Measurements from ENCODE around the gene VWA5B2. TPM values are rescaled to one million over a fixed set of nuclear protein-coding genes. Genes with fewer than 3 reads are reported as not detected.

The VWA5B2 gene
- total and polyA plus RNA-seq, 2 donors (not counting 1 experiment from before 2014, with no cell fraction given), result not detected

DNA sequence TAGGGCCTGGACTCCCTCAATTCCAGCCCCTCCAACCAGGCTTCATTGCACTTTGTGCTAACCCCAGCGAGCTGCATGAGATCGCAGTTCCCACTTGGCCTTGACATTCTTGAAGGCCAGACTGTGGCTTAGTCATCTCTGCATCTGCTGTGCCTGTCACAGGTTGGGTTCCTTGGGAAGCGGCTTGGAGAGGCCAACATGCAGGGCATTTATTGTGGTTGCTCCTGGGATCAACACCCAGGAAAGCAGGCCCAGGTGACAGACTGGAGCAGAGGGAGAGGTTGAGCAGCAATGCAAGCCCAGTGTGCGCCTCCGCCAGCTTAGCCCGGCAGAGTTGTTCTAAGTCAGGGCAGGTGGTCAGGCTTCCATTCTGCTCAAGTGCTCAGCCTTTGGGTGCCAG, 32.8 kb upstream of the VWA5B2 start:
- Histone ChIP-seq H3K4me3 (replicated peaks in 1 of 4; ENCODE audit: control extremely low read depth in 1 of 4, insufficient read depth in 1 of 4, low read depth in 3 of 4, low read length in 4 of 4) (no peak overlapping the region), H3K4me1 (ENCODE audit: control insufficient read depth, extremely low read depth, insufficient read depth, low read length) (no peaks in the 10 kb centered on the region), H3K9ac (ENCODE audit: insufficient read depth, low read length) (no peak overlapping the region), H3K79me2 (ENCODE audit: control insufficient read depth, insufficient read depth, low read length) (no peaks in the 10 kb centered on the region), H3K4me2 (ENCODE audit: extremely low read depth, insufficient read depth, low read length) (no peak overlapping the region), H2AFZ (ENCODE audit: low read length) (no peak overlapping the region), H4K20me1 (ENCODE audit: control insufficient read depth, extremely low read depth, insufficient read depth, low read length) (no peaks in the 10 kb centered on the region), H3K36me3 (ENCODE audit: control insufficient read depth, insufficient read depth, low read length) (peaks cover 13% of the 10 kb centered on the region), H3K9me3 (ENCODE audit: control insufficient read depth, insufficient read depth, low read depth, low read length) (no peaks in the 10 kb centered on the region), H3K27me3 (ENCODE audit: control insufficient read depth, insufficient read depth, low read length) (no peaks in the 10 kb centered on the region), H3K27ac (ENCODE audit: insufficient read depth, low read length) (no peak overlapping the region)
- no peak for DNase-seq (ENCODE audit: low read depth in 2 of 2)
- TF ChIP-seq EZH2 (IDR thresholded peaks at IDR 0.05; ENCODE audit: low read length, missing control alignments), result no peak
- TF ChIP-seq, protein P1, sequence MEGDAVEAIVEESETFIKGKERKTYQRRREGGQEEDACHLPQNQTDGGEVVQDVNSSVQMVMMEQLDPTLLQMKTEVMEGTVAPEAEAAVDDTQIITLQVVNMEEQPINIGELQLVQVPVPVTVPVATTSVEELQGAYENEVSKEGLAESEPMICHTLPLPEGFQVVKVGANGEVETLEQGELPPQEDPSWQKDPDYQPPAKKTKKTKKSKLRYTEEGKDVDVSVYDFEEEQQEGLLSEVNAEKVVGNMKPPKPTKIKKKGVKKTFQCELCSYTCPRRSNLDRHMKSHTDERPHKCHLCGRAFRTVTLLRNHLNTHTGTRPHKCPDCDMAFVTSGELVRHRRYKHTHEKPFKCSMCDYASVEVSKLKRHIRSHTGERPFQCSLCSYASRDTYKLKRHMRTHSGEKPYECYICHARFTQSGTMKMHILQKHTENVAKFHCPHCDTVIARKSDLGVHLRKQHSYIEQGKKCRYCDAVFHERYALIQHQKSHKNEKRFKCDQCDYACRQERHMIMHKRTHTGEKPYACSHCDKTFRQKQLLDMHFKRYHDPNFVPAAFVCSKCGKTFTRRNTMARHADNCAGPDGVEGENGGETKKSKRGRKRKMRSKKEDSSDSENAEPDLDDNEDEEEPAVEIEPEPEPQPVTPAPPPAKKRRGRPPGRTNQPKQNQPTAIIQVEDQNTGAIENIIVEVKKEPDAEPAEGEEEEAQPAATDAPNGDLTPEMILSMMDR (conservative IDR thresholded peaks at IDR 0.05 in 1 of 2, IDR thresholded peaks at IDR 0.05 in 1 of 2; ENCODE audit: low read depth in 1 of 2, low read length in 2 of 2), result no peak

DNA sequence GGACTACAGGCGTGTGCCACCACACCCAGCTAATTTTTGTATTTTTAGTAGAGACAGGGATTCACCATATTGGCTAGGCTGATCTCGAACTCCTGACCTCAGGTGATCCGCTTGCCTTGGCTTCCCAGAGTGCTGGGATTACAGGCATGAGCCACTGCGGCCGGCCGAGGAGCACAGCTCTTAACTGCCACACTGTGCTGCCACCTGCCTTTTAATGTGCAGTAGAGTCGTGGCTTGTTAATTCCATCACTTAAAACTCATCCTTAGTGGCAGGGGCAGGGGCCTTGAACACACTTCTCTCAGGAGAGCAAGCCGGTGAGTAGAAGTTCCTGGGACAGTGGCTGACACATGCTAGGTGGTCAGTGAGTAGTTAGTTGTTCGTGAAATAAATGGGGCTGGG, 30.9 kb upstream of the VWA5B2 start:
- H3K36me3 ChIP-seq (ENCODE audit: control insufficient read depth, insufficient read depth, low read length), result peaks cover 8% of the 10 kb centered on the region
- H3K4me2 ChIP-seq (ENCODE audit: extremely low read depth, insufficient read depth, low read length), result no peak overlapping the region
- DNase-seq (ENCODE audit: low read depth in 2 of 2), result no peak
- no peak overlapping the region for H3K4me3 ChIP-seq (replicated peaks in 1 of 4; ENCODE audit: control extremely low read depth in 1 of 4, insufficient read depth in 1 of 4, low read depth in 3 of 4, low read length in 4 of 4)
- H3K27ac ChIP-seq (ENCODE audit: insufficient read depth, low read length), result no peak overlapping the region
- H2AFZ ChIP-seq (ENCODE audit: low read length), result no peak overlapping the region
- H3K4me1 ChIP-seq (ENCODE audit: control insufficient read depth, extremely low read depth, insufficient read depth, low read length), result no peaks in the 10 kb centered on the region
- H3K27me3 ChIP-seq (ENCODE audit: control insufficient read depth, insufficient read depth, low read length), result no peaks in the 10 kb centered on the region
- no peaks in the 10 kb centered on the region for H4K20me1 ChIP-seq (ENCODE audit: control insufficient read depth, extremely low read depth, insufficient read depth, low read length)
- no peaks in the 10 kb centered on the region for H3K79me2 ChIP-seq (ENCODE audit: control insufficient read depth, insufficient read depth, low read length)
- TF ChIP-seq, protein P1 (conservative IDR thresholded peaks at IDR 0.05 in 1 of 2, IDR thresholded peaks at IDR 0.05 in 1 of 2; ENCODE audit: low read depth in 1 of 2, low read length in 2 of 2), result no peak
- no peak for TF ChIP-seq EZH2 (IDR thresholded peaks at IDR 0.05; ENCODE audit: low read length, missing control alignments)
- H3K9me3 ChIP-seq (ENCODE audit: control insufficient read depth, insufficient read depth, low read depth, low read length), result no peaks in the 10 kb centered on the region
- H3K9ac ChIP-seq (ENCODE audit: insufficient read depth, low read length), result no peak overlapping the region

DNA sequence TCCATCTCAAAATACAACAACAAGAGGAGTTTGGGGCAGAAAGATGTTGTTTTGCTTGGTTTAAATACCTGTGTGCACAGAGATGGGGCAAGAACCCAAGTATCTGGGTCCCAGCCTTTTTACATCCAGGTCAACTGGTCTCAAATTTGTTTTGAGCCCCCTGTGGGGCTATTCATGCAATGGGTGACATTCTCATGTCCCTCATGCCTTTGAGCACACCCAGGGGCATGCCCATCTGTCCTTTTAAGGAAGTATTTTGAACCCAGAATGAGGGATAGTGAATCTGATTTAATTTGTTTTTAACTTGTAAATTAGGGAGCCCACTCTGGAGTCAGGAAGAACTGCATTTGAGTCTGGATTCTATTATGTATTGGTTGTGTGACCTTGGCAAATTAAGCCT, 28.6 kb upstream of the VWA5B2 start:
- Histone ChIP-seq H3K4me3 (replicated peaks in 1 of 4; ENCODE audit: control extremely low read depth in 1 of 4, insufficient read depth in 1 of 4, low read depth in 3 of 4, low read length in 4 of 4) (no peak overlapping the region), H3K36me3 (ENCODE audit: control insufficient read depth, insufficient read depth, low read length) (no peaks in the 10 kb centered on the region), H2AFZ (ENCODE audit: low read length) (no peak overlapping the region), H3K9me3 (ENCODE audit: control insufficient read depth, insufficient read depth, low read depth, low read length) (no peaks in the 10 kb centered on the region), H4K20me1 (ENCODE audit: control insufficient read depth, extremely low read depth, insufficient read depth, low read length) (no peaks in the 10 kb centered on the region), H3K27me3 (ENCODE audit: control insufficient read depth, insufficient read depth, low read length) (peaks cover 3% of the 10 kb centered on the region), H3K4me2 (ENCODE audit: extremely low read depth, insufficient read depth, low read length) (no peak overlapping the region), H3K79me2 (ENCODE audit: control insufficient read depth, insufficient read depth, low read length) (no peaks in the 10 kb centered on the region), H3K4me1 (ENCODE audit: control insufficient read depth, extremely low read depth, insufficient read depth, low read length) (no peaks in the 10 kb centered on the region), H3K27ac (ENCODE audit: insufficient read depth, low read length) (no peak overlapping the region), H3K9ac (ENCODE audit: insufficient read depth, low read length) (no peak overlapping the region)
- TF ChIP-seq, protein P1 (conservative IDR thresholded peaks at IDR 0.05 in 1 of 2, IDR thresholded peaks at IDR 0.05 in 1 of 2; ENCODE audit: low read depth in 1 of 2, low read length in 2 of 2), result no peak
- TF ChIP-seq EZH2 (IDR thresholded peaks at IDR 0.05; ENCODE audit: low read length, missing control alignments), result no peak
- DNase-seq (ENCODE audit: low read depth in 2 of 2), result no peak
